Uterus (tissue), 2 donors: ENCODE data around the gene GPR158.

Experiments
- POLR2A ChIP-seq, 2 donors: fragments of 450-650 bp; IDR thresholded peaks; one replicate each; pipeline ENCODE4 v1.6.1; 2016; ENCODE audit warnings: antibody characterized with exemption in 2 of 2, mild to moderate bottlenecking in 1 of 2, moderate library complexity in 1 of 2
- TF ChIP-seq, protein P1 (sequence below), 4 experiments: fragments of 200-600 bp in 2 of 4; fragments of 450-650 bp in 2 of 4; sonication (generic) in 2 of 4; IDR thresholded peaks; one replicate each; pipeline ENCODE4 v1.5.1; 2016 to 2019; ENCODE audit warnings: antibody characterized with exemption in 4 of 4, mild to moderate bottlenecking in 2 of 4, moderate library complexity in 1 of 4

DNA sequence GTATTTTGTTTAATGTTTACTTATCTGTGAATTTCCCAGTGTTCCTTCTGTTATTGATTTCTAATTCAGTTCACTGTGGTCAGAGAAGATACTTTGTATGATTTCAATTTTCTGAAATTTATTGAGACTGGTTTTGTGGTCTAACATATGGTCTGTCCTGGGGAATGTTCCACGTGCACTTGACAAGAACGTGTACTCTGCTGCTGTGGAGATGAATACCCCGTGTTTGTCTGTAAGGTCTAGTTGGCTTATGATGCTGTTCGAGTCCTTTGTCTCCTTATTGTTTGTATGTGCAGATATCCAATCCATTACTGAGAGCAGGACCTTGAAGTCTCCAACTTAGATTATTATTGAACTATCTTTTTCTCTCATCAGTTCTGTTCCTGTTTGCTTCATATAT is 387.7 kb downstream of the GPR158 start:
- no peak for TF ChIP-seq POLR2A (IDR thresholded peaks at IDR 0.05)
- TF ChIP-seq, protein P1, sequence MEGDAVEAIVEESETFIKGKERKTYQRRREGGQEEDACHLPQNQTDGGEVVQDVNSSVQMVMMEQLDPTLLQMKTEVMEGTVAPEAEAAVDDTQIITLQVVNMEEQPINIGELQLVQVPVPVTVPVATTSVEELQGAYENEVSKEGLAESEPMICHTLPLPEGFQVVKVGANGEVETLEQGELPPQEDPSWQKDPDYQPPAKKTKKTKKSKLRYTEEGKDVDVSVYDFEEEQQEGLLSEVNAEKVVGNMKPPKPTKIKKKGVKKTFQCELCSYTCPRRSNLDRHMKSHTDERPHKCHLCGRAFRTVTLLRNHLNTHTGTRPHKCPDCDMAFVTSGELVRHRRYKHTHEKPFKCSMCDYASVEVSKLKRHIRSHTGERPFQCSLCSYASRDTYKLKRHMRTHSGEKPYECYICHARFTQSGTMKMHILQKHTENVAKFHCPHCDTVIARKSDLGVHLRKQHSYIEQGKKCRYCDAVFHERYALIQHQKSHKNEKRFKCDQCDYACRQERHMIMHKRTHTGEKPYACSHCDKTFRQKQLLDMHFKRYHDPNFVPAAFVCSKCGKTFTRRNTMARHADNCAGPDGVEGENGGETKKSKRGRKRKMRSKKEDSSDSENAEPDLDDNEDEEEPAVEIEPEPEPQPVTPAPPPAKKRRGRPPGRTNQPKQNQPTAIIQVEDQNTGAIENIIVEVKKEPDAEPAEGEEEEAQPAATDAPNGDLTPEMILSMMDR (IDR thresholded peaks at IDR 0.05), result no peak
